HG03066 (cell line): Measurements from ENCODE around the gene TRIM41.
"Not testable (repeated sequence)": the region's sequence is repeated elsewhere in the genome, so short reads cannot be mapped to it uniquely, and the experiment has no call there.

ENCODE experiments used
- ATAC-seq: cut with Tn5 transposase; IDR thresholded peaks from one replicate; pipeline ENCODE4 v1.9.1; 2021; ENCODE audit warnings: low read depth; ENCODE audit not compliant: unreplicated experiment

Gene TRIM41

DNA sequence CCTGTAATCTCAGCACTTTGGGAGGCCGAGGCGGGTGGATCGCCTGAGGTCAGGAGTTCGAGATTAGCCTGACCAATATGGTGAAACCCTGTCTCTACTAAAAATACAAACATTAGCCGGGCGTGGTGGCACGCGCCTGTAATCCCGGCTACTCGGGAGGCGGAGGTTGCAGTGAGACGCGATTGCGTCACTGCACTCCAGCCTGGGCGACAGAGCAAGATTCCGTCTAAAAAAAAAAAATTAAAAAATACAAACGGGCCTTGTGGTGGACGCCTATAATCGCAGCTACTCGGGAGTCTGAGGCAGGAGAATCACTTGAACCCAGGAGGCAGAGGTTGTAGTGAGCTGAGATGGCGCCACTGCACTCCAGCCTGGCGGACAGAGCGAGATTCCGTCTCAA is 14.1 kb upstream of the TRIM41 start:
- not testable (repeated sequence) for ATAC-seq

DNA sequence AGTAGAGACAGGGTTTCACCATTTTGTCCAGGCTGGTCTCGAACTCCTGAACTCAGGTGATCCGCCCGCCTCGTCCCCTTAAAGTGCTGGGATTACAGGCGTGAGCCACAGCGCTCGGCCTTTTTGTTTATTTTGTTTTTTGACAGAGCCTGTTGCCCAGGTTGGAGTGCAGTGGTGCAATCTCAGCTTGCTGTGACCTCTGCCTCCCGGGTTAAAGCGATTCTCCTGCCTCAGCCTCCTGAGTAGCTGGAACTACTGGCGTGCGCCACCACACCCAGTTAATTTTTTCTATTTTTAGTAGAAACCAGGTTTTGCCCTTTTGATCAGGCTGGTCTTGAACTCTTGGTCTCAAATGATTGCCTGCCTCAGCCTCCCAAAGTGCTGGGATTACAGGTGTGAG is 12.9 kb upstream of the TRIM41 start:
- ATAC-seq = not testable (repeated sequence)

DNA sequence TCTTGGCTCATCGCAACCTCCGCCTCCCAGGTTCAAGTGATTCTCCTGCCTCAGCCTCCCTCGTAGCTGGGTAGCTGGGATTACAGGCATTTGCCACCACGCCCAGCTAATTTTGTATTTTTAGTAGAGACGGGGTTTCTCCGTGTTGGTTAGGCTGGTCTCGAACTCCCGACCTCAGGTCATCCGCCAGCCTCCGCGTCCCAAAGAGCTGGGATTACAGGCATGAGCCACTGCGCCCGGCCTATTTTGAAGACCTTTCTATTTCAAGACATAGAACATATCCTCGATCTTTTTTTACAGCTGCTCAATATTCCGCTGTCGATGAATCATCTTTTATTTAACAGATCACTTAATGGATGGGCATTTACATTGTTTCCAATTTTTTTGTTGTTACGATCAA is 12.4 kb upstream of the TRIM41 start:
- not testable (repeated sequence) for ATAC-seq

DNA sequence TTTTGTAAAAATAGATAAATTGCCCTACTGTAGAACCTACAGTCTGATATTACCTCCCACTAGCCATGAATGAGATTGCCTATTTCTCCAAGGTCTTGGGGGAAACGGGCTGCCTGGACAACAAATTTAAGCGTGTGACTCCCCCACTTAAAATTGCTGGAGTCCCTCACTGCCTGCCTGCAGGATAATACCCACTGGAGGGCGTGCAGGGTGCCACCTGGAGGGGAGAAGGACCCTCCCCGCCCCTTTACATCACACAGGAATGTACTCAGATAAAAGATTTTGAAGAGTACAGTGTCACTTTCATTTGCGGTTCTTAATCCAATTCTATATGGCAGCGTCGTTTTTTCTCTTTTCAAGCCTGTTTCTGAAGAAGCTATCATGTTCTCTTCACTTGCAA is 11.9 kb upstream of the TRIM41 start:
- ATAC-seq = no peak

DNA sequence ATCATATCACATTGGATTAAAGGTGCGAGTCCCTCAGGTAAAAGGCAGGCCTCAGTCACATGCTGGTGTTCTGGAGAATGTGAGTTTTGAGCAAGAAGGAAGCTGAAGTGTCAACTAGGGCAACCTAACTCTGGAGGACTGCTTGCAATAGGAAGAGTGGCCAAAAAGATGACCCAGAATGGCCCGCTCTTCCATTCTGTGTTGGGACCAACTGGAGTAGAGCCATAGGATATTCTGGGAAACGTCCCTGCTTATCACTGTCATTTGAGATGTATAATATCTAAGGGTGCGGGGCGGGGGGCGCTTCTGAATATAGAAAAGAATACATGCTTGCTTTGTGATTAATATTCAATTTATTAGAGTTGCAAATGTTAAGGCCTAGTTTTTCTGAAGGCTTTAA is 11.0 kb upstream of the TRIM41 start:
- ATAC-seq = no peak

DNA sequence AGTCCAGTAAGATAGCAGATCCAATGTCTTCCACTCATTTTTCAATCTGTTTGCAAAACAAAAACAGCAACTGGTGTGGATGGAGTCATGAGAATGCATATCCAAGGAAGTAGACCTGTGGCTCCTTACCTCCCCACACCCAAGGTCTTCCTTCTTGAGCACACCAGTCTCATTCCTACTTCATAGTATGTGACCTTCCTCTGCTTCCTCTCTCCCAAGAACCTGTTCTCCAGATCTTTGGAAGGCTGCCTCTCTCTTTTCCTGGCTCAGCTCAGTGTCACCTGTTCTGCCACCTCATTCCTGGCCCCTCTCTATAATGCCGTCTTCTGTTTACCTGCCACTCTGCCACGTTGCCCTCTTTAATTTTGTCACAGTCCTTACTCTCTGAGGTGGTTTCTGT is 10.1 kb upstream of the TRIM41 start:
- ATAC-seq = no peak

DNA sequence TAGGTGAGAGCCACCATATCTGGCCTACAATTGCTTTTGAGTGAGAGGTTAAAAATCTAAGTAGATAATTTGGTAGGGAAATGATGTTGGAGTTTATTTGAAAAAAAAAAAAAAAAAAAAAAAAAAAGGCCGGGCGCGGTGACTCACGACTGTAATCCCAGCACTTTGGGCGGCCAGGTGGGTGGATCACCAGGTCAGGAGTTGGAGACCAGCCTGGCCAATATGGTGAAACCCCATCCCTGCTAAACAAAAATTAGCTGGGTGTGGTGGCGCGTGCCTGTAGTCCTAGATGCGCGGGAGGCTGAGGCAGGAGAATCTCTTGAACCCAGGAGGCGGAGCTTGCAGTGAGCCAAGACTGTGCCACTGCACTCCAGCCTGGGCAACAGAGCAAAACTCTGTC is 8.8 kb upstream of the TRIM41 start:
- ATAC-seq = not testable (repeated sequence)

DNA sequence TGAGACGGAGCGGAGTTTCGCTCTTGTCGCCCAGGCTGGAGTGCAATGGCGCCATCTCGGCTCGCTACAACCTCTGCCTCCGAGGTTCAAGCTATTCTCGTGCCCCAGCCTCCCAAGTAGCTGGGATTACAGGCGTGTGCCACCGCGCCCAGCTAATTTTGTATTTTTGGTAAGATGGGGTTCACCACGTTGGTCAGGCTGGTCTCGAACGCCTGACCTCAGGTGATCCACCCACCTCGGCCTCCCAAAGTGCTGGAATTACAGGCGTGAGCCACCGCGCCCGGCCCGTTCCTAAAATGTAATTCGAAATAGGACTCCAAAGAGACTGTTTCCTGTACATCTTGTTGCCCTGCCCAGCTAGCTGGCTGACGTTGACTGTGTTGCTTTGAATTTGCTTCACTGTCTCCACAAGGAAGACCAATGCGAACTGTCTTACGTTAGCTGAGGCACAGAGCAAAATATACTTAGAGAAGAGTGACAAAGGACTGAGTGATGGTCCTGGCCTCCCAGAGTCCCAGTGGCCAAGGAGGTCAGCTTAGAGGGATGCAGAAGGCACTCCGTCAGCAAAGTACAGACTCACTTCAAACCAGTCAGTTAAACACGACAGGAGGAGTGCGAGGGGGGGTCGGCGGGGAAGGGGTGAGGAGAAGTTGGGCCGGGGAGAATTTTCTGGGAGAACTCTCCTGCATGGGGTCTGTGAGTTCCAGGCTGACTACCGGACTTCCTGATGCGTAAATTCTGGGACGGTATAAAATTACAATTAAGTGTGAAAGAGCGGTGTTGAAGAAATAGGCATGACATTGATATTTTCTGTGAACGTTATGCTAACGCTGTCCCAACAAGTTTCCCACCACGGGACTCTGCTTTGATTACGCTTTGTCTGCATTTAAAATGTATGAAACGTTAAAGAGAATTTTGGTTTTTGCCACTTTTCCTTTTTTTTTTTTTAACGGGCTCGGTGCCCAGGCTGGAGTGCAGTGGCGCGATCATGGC is 6.8 kb upstream of the TRIM41 start:
- ATAC-seq = no peak

DNA sequence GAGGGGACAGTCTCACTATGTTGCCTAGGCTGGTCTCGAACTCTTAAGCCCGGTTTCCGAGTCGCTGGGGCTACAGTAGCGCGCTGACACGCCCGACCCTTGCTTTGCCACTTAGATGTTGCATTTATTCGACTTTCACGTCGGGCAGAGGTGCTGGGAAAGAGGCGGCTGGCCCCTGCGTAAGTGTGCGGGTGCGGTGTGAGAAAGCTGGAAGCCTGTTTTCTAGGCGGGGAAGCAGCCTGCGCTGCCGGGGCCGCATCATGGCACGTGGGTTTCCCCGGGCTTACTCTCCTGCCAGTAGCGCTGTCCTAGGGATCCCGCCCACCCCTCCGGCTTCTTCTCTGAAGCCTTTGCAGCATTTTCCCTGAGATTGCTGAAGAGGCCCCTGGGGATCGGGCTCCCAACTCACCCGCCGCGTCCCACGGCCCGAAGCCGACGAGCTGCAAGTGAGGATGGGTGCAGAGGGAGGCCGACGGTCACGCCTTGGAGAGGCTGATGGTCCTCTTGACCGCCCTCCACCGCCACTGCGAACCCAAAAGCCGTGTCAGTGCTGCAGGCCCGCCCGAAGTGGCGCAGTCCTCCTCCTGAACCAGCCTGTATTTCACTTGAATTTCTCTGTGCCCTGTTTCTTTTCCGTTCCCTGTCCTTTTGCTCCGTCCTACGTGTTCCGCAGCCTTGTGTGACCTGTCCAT is 5.8 kb upstream of the TRIM41 start:
- ATAC-seq = peak; percentile 20

DNA sequence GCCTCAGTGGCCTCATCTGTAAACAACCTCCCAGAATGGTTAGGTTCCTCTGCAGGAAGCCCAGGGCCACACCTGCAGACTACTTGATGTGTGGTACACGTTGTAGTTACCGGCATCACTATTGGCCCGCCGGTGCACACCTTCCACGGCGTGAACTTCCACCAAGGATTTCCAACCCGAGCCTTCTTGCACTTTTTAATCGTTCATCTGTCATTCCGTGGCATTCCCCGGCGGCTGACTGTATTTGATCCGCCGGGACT is 5.3 kb upstream of the TRIM41 start:
- peak; percentile 12 for ATAC-seq

DNA sequence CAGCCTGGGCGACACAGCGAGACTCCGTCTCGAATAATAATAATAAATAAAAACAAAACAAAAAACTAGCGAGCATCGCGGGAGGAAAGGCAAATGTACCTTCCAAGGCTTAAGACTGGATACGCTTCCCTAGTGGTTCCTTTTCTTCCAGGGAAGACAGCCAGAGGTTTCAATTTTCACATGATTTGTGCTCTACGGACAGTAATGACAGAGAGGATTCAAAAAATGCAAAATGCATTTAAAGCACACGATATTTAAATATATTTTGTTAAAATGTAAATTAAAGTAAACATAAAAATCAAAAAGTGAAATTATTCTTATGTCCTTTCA is 4.3 kb upstream of the TRIM41 start:
- ATAC-seq = no peak

DNA sequence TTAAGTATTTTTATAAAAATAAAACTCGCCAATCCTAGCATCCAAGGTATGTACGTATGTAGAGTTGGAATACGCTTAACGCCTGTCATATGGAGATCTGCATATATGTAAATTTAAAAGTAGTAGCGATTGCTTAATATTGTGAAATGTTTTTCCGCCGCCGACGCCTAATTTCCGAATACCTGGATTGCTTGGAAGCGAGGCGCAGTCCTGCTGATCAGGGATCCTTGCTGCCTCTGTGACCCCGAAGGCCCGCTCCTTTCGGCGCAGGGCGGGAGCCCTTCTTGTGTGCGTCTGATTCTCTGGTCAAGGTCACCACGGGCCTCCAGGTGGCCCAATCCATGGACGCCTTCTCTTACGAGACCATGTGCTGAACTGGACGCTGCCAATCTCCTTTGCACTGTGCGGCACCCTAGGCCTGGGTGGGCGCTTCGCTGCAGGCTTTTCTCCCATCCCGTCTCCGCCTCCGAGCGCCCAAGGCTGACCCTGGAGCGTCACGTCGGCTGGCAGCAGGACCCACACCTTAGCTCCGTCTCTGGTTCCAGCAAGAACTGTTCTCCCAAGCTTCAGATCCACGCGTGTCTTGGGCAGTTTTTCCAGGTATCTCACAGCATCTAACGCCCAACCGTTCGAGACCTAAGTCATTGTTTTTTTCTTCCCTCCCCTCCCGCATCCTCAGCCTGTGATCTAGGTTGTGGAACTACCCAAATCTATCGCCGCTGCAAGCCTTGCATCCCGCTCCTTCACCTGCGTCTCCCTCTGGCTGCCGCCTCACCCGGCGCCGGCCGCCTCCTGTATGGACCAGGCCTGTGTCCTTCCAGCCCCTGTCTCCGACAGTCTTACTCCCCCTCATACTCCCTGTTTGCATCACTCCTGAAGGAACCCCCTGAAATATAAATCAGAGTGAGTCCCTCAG is 3.6 kb upstream of the TRIM41 start:
- no peak for ATAC-seq

DNA sequence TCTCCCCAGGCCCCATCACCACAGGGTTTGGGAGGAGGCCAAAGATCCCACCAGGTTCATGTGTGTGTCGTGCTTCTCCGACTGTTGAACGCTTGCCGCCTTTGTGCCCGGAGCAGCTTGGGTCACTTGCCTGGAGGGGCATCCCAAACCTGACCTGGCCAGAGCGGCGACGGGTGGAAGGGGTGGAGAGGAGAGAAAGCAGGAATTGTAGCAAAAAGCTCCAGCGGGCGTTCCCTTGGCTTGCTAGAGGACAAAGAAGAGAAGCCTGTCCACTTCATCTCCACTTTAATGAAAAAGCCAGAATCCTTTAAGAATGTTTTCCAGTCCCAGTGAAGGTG is 2.9 kb upstream of the TRIM41 start:
- no peak for ATAC-seq

DNA sequence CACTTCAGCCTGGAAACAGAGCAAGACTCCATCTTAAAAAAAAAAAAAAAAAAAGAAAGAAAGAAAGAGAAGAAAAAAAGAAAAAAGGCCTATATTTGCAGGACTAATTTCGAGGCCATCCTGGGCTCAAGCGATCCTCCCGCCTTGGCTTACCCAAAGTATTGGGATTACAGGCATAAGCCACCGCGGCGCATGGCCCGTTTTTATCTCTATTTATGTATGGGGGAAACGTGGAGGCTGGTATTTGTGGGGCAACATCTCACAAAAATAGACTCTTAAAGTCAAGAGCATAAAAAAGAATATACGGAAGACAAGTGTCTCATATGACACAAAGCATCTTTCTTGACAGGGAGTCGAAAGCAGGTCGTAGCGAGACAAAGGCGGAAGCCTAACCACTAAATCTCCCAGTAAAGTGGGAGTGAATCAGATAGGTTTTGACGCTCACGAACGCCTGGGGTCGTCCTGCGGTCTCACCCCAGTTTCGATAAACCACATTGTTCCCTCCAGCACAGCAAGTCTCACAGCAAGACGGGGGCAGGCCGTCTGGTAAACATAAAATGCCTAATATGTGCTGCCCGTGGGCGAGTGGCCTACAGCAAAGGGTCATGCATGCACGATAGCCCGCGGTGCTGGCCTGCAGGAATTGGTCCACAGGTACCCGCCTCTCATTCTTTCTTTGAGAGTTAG is 1.8 kb upstream of the TRIM41 start:
- no peak for ATAC-seq

DNA sequence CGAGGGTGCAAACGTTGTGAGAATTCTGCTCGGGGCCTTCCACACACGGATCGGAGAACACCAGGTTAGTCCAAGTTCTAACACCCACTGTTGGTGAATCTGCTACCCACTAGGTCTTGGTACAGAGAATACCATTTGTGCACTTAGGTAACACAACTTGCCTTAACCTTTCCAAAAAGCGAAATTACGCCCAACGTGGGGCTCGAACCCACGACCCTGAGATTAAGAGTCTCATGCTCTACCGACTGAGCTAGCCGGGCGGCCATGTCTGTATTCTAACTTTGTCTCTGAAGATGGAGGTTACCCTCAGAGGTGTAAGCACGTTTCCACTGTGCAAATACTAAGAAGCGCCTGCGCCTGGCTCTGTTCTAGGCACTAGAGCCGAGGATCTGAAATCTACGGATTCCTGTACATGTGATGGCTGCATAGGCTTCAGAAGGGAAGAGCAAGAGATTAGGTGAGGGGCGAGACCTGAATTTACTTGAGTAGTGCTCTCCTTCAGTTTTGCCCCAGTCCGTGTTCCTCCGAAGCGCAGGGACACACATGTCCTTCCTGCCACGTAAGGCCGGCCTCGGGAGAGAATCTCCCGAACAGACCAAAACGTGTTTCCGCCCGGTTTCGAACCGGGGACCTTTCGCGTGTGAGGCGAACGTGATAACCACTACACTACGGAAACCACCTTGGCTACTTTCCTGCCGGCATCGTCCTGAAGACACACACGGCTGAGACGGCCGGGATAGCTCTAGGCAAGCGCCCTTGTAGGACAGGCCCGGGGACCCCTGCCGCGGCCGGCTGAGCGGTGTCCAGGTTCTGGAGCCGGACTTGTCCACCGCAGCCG is 1.1 kb upstream of the TRIM41 start:
- peak; percentile 19 for ATAC-seq

DNA sequence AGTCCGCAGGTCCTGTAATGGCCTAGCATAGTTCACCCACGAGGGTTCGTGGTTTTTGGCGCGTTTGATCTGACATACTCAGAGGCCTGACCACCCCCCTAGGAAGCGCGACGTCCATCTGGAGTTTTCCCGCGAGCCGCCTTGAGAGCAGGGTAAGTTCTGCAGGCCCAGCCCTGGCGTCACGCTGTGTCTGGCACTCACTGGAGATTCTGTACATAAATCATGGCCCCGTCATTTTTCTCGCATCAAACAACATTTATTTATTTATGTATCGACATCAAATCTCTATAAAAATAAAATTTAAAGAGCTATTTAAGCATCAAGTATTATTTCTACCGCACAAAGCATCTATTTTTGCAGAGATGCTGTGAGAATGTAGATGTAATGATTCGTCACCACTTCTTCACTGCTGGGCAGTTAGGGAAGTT is 437 bp upstream of the TRIM41 start:
- no peak for ATAC-seq

DNA sequence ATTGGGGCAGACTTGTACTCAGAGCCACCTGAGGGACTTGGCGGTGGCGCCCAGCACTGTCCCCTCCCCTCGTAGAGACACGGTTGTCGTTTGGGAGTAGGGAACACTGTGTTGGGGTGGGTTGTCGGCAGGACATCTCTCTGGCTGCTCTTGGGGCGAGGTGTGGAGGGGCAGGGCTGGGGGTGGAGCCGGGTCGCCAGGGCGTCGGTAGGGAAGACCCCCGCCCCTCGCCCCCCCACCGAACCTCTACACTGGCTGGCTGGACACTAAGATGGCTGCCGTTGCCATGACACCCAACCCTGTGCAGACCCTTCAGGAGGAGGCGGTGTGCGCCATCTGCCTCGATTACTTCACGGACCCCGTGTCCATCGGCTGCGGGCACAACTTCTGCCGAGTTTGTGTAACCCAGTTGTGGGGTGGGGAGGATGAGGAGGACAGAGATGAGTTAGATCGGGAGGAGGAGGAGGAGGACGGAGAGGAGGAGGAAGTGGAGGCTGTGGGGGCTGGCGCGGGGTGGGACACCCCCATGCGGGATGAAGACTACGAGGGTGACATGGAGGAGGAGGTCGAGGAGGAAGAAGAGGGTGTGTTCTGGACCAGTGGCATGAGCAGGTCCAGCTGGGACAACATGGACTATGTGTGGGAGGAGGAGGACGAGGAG is 778 bp downstream of the TRIM41 start:
- no peak for ATAC-seq

DNA sequence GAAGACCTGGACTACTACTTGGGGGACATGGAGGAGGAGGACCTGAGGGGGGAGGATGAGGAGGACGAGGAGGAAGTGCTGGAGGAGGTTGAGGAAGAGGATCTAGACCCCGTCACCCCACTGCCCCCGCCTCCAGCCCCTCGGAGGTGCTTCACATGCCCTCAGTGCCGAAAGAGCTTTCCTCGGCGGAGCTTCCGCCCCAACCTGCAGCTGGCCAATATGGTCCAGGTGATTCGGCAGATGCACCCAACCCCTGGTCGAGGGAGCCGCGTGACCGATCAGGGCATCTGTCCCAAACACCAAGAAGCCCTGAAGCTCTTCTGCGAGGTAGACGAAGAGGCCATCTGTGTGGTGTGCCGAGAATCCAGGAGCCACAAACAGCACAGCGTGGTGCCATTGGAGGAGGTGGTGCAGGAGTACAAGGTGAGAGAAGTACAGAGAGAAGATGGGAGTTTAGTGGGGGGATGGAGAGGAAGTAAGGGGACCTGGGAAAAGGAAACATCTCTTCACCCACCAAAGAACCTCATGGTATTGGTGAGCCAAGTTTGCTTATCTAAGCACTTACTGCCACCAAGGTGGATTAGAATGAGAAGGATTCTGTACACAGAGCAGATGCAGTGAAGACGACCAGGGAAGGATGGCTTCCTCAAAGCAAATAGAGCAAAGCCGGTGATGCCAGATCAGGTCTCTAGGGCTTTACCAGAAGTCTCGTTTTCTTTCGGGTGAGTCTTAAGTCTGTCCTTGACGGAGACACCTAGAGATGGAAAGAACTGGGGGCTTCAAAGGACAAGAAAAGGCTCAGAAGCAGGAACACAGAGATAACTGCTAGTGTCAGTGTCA is 1.5 kb downstream of the TRIM41 start:
- ATAC-seq = no peak
